Renal cortical epithelial cell (primary cell): ENCODE results near the gene RASSF8. TPM values are rescaled to one million over a fixed set of nuclear protein-coding genes. Genes with fewer than 3 reads are reported as not detected.
"Not testable (repeated sequence)": the region's sequence is repeated elsewhere in the genome, so short reads cannot be mapped to it uniquely, and the experiment has no call there.

ENCODE experiments used
- DNase-seq: peaks from one replicate; pipeline ENCODE4 v3.0.0-alpha.2; 2011; ENCODE audit warnings: low read depth
- total RNA-seq: library from RNA; depleted of rRNA; stranded (reverse); fragments of >200 nt; gene quantifications from 2 replicates; pipeline ENCODE4 v1.2.3, GENCODE V29; 2014

Gene RASSF8
- total RNA-seq, 1 donor from 2014 or later, result 68.5 TPM

- no peak for DNase-seq
Measured at GRCh38 chr12:26029736-26030022, 71.2 kb downstream of the RASSF8 start.

- no peak for DNase-seq
Measured at GRCh38 chr12:26030371-26030770, 71.9 kb downstream of the RASSF8 start.

GRCh38 chr12:26031318-26031717 is 72.8 kb downstream of the RASSF8 start:
- DNase-seq, result no peak

GRCh38 chr12:26031827-26032226 is 73.3 kb downstream of the RASSF8 start:
- DNase-seq, result no peak

- DNase-seq, result no peak
Measured at GRCh38 chr12:26032290-26032689, 73.8 kb downstream of the RASSF8 start.

GRCh38 chr12:26032719-26033241 is 74.3 kb downstream of the RASSF8 start:
- no peak for DNase-seq

GRCh38 chr12:26034371-26035142 is 76.1 kb downstream of the RASSF8 start:
- DNase-seq, result peak; percentile 32

GRCh38 chr12:26036877-26037276 is 78.4 kb downstream of the RASSF8 start:
- no peak for DNase-seq

GRCh38 chr12:26037615-26038220 is 79.2 kb downstream of the RASSF8 start:
- no peak for DNase-seq

GRCh38 chr12:26042645-26043044 is 84.2 kb downstream of the RASSF8 start:
- DNase-seq, result no peak

- no peak for DNase-seq
Measured at GRCh38 chr12:26043135-26044006, 84.9 kb downstream of the RASSF8 start.

- DNase-seq, result no peak
Measured at GRCh38 chr12:26044007-26044394, 85.5 kb downstream of the RASSF8 start.

GRCh38 chr12:26044592-26044991 is 86.1 kb downstream of the RASSF8 start:
- no peak for DNase-seq

GRCh38 chr12:26046203-26046602 is 87.7 kb downstream of the RASSF8 start:
- no peak for DNase-seq

GRCh38 chr12:26046906-26047305 is 88.4 kb downstream of the RASSF8 start:
- no peak for DNase-seq

- peak; percentile 40 for DNase-seq
Measured at GRCh38 chr12:26047401-26048226, 89.1 kb downstream of the RASSF8 start.

GRCh38 chr12:26052652-26053051 is 94.2 kb downstream of the RASSF8 start:
- DNase-seq, result no peak

GRCh38 chr12:26054383-26054782 is 95.9 kb downstream of the RASSF8 start:
- no peak for DNase-seq

GRCh38 chr12:26055087-26055486 is 96.6 kb downstream of the RASSF8 start:
- no peak for DNase-seq

- DNase-seq, result peak; percentile 82
Measured at GRCh38 chr12:26056335-26056734, 97.9 kb downstream of the RASSF8 start.

GRCh38 chr12:26057271-26057670 is 98.8 kb downstream of the RASSF8 start:
- not testable (repeated sequence) for DNase-seq

- no peak for DNase-seq
Measured at GRCh38 chr12:26058308-26058707, 99.8 kb downstream of the RASSF8 start.
